Dedifferentiated amniotic fluid mesenchymal stem cell (primary cell): ENCODE measurements around the gene DNAJA1.

Source experiments
- DNase-seq: peaks from one replicate; pipeline ENCODE4 v3.0.0-alpha.2; 2016; ENCODE audit errors: extremely low spot score

The DNAJA1 gene

DNA sequence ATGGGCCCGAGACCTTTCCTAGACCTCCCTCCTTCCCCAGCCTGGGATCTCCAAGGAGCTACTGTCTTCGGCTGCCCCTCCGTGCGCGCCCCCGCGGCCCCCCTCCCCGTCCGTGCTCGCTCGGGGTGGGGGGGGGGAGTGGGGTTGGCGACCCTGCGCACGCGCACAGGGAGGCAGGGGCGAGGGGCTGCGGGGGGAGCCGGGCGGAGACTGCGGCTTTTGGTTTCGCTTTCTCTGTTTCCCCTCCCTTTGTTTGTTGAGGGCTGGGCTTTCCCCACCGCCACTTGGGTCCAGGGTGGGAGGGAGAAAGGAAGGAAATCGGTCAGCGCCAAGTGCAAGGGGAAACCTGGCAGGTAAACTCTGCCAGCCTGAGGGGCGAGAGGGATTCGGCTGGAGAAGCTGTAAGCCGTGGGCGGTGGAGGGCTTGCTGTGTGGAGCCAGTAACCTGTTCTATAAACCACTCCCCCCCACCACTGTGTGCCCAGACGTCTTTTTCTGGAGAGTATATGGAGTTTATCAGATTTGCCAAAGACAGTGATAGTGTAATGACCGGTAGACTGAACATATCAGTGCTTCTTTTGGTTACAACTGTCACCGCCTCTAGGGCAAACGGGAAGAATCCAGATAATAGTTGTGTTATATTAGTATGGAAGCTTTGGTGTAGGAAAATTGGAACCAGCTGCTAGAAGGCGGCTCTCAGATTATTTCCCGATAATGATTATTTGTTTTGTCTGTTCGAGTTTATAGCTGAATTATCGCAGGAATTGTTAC, 684 bp downstream of the DNAJA1 start:
- DNase-seq = no peak

- DNase-seq = no peak
These were observed 4.2 kb downstream of the DNAJA1 start for GRCh38 chr9:33029231-33029786.

DNA sequence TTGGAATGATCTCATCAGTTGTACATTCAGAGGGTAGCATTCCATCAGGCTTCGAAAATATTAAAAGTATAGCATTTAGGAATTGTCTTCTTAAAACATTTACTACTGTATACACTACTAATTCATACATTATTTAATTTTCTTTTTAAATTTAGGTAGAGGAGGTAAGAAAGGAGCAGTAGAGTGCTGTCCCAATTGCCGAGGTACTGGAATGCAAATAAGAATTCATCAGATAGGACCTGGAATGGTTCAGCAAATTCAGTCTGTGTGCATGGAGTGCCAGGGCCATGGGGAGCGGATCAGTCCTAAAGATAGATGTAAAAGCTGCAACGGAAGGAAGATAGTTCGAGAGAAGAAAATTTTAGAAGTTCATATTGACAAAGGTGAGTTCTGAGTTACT, 5.2 kb downstream of the DNAJA1 start:
- no peak for DNase-seq

DNA sequence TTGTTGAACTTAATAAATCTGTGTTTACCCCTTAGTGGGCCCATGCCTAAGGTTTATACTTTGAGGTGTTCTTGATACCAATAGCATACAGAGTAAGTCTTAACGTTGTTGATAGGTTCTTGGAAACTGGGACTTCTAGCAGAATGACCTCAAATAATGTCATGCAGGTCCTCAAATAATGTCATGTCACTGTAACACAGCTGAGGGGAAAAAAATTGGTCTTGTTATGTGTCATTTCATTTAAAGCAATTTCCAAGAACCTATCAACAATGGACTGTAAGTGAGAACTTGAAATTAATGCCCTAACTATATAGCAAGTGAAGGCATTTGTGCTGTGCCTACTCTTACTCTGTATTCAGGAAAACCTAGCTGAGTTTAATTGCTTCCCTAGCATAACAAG, 7.2 kb downstream of the DNAJA1 start:
- DNase-seq = no peak

- no peak for DNase-seq
These were observed 7.8 kb downstream of the DNAJA1 start for GRCh38 chr9:33032865-33033264.

DNA sequence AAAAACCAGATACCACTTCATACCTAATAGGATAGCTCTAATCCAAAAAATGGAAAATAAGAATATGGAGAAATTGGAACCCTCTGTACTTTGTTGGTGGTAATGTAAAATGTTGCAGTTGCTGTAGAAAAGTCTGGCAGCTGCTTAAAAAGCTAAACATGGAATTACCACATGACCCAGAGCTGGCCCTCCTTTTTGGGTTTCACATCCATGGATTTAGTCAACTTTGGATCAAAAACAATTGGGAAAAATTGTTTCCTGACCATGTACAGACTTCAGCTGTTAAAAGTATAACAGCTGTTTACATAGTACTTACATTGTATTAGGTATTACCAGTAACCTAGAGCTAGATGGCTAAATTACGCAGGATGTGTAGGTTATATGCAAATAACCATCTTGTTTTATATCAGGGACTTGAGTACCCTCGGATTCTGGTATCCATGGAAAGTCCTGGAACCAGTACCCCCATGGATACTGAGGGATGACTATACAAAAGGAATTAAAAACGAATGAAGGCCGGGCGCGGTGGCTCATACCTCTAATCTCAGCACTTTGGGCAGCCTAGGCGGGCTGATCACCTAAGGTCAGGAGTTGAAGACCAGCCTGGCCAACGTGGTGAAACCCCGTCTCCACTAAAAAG, 15.8 kb downstream of the DNAJA1 start:
- DNase-seq = no peak

DNA sequence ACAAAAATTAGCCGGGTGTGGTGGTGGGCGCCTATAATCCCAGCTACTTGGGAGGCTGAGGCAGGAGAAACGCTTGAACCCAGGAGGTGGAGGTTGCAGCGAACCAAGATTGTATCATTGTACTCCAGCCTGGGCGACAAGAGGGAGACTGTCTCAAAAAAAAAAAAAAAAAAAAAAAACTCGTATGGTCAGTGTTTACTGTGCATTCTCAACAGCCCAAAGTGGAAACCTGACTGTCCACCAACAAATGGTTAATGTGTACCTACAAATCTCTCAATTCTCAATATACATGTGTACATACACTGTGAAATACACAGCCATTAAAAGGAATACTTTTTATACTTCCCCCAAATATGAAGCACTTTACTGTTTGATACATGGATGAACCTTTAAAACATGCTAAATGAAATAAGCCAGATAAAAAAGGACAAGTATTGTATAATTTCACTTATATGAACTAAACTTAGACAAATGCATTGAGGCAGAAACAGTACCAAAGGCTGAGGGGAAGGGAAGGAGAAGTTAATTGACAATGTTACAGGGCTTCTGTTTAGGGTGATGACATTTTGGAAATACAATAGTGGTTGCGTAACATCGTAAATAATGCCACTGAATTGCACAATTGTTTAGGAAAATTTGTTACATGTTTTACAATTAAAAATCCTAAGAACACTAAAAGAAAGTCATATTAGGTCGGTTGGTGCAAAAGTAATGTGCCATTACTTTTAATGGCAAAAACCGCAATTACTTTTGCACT, 16.5 kb downstream of the DNAJA1 start:
- no peak for DNase-seq

- no peak for DNase-seq
These were observed 17.4 kb downstream of the DNAJA1 start for GRCh38 chr9:33042473-33042872.

DNA sequence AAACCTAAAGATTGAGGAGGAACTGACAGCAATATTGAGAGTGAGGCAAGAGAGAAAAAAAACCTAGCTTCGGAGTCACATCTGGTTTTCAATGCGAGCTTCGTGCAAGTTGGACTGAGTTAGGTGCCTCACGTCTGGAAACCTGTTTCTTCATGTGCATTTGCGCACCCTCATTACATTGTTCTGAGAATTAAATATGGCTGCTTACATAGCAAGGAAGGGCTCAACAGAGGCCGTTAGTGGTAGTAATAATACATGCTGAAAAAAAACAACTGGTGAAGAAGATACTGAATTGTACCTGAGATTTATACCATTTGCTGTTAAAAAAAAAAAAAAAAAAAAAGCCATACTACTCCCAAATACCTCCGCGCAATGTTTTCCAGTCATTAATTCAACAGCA, 18.6 kb downstream of the DNAJA1 start:
- DNase-seq = no peak

DNA sequence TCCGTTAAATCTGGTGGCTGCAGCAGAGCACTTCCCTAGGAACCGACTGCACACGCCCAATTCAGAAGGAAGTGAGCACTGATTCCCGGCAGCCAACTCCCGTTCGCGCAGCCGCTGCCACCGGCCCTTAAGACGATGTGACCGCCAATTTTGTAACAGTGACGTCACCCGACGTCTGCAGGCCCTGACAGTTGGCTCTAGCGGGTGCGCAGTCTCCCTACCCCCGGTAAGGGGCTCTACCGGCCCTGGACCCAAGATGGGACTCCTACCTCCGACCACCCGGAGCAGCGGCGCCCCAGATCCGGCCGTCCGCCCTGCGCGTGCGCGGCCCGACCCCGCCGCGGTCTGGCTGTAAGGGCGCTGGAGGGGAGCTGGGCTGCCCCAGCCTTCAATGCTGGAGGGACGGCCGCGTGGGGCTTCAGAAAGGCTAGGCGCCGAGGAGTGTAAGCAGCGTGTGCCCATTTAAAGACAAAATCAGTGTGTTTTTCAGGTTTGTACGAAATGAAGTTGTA, 19.1 kb downstream of the DNAJA1 start:
- DNase-seq = peak; percentile 82

DNA sequence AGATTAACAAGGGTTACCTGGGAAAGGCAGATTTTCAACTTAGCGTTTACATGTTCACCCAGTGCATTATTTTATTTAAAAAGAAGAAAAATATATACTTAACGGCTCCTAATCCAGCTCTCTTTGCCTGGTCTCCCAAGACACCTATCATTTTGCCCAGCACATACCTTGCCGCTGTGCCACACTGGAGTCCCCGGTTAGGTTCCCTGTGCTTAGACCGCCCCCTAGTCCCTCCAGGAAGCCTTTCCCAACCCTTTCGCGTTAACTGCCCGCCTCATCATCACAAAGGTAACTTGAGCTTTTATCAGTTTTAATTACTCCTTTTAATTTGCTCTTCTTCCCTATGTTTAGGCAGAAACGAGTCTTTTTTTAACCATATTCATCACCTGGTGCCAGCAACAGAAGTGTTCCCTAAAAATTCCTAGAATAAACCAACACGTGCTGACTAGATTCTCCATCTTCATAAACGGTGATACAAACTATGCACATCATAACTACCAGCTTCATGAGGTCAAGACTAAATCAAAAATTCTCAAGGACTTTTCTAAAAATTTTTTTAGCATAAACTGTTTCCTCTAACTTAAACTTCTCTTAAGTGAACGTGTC, 19.7 kb downstream of the DNAJA1 start:
- no peak for DNase-seq

GRCh38 chr9:33046061-33046460, 21.0 kb downstream of the DNAJA1 start:
- no peak for DNase-seq

DNA sequence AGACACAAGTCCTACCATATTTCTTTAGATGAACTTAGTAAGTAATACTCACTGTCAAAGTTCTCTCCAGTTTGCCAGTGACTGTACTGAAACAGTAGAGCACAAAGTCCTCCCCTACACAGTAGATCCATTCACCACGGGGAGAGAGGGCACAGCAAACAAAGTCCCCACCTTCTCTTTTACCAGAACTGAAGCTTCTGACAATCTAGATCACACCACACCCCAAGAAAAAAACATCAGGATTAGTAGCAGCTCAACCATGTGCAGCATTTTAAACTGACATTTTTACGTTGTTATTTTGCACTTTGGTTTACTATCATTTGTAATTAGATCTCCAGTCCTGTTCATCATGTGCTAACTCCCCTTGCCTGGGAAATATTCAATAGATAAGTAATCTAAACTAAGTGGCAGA, 23.0 kb downstream of the DNAJA1 start:
- DNase-seq = no peak

DNA sequence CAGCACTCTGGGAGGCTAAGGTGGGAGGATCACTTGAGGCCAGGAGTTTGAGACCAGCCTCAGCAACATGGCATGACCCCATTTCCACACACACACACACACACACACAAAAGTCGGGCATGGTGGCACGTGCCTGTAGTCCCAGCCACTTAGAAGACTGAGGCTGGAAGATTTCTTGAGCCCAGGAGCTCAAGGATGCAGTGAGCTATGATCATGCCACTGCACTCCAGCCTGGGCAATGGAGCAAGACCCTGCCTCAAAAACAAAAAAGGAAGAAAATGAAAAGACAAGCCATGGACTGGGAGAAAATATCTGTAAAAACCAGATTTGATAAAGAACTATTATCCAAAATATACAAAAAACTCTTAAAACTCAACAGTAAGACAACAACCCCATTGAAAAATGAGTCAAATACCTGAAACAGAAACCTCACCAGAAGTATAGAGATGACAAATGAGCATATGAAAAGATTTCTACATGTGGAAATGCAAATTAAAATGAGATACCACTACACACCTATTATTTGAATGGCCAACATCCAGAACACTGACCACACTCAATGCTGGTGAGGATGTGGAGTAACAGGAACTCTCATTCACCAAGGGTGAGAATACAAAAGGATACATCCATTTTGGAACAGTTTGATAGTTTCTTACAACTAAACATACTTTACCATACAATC, 24.7 kb downstream of the DNAJA1 start:
- DNase-seq = no peak

DNA sequence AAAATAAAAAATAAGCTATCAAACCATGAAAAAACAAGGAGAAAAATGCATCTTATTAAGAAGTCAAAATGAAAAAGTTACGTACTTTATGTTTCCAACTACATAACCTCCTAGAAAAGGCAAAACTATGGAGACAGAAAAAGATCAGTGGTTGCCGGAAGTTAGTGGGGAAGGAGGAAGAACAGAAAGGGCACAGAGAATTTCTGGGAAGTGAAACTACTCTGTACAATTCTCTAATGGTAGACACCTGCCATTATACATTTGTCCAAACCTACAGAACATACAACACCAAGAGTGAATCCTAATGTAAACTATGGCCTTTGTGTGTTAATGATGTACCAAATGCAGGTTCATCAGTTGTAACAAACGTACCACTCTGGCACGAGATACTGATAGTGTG, 26.1 kb downstream of the DNAJA1 start:
- DNase-seq = no peak

GRCh38 chr9:33065157-33066076, 40.3 kb downstream of the DNAJA1 start:
- no peak for DNase-seq

DNA sequence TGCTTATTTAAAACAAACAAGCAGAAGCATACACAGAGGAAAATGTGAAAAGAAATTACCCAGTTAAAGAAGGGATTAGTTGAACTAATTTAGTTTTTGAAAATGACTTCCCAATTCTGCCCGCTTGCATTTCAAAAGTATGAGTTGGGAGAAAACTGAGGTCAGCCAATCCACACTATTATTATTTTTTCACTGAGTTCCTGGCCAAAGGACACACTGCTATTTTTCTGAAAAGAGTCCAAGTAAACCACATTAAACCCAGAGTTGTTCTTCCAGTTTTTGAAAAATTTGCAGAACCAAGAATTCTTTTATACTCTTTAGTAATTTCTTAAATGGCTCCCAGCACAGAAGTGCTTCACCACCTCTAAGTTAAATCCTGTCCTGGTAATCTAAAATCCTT, 43.9 kb downstream of the DNAJA1 start:
- no peak for DNase-seq

- peak; percentile 95 for DNase-seq
These were observed 51.3 kb downstream of the DNAJA1 start, which contains the start of gene SMU1 for GRCh38 chr9:33076046-33077004. TSS of gene SMU1 (minus strand) at chr9:33076674. CDS start at chr9:33076608, 66 bp downstream.

- DNase-seq = no peak
These were observed 55.5 kb downstream of the DNAJA1 start for GRCh38 chr9:33080534-33080933.
